Epithelial cell of proximal tubule (primary cell): ENCODE results near the gene RAB3B. TPM values are rescaled to one million over a fixed set of nuclear protein-coding genes. Genes with fewer than 3 reads are reported as not detected.

ENCODE experiments used
- DNase-seq: peaks from one replicate; pipeline ENCODE4 v3.0.0-alpha.2; 2011; ENCODE audit warnings: low read depth
- H3K4me3 ChIP-seq: 2 replicates; pipeline ENCODE4 v1.5.1; 2011; ENCODE audit warnings: low read depth, mild to moderate bottlenecking, low read length
- total RNA-seq: library from RNA; depleted of rRNA; stranded (reverse); fragments of >200 nt; gene quantifications from 2 replicates; pipeline ENCODE4 v1.2.3, GENCODE V29; 2015
- TF ChIP-seq, protein P1 (sequence below): conservative IDR thresholded peaks from 2 replicates; pipeline ENCODE4 v1.5.1; 2012; ENCODE audit warnings: low read depth, mild to moderate bottlenecking, low read length

RAB3B gene
- total RNA-seq, 1 donor from 2014 or later: 35.5 TPM

DNA sequence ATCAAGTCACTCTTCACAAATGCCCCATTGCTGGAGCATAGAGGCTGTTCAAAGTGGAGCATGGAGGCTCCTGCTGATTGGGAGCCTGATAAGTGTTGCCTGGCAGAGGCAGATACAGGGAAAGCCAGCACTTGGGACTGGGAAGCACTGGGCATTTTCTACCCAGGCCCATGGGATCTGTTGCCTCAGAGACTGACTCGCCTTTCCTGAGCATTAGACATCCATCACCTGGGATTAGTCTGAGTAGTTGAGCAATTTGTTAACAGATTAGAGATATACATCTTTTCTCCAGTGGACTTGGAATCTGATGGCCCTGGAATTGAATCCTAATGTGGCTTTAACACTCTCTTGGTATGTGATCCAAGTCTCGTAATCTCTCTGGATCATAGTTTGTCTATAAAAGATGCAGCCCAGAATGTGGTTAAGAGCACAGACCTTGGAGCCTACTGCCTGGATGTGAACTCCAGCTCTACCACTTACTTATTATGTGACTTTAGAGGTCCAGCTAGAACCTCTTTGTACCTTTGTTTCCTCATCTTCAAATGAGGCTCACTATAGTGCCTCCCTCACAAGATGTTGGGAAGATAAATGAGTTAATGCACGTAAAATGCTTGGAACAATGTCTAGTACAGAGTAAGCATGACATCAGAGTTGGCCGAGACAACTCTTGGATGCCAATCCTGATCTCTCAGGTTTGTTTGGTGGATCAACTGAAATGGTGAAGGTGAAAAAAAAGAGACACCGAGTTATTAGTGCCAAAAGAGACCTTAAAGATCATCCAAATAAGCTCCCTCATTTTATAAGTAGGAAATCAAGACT is 73.7 kb downstream of the RAB3B start:
- DNase-seq: no peak
- TF ChIP-seq, protein P1, sequence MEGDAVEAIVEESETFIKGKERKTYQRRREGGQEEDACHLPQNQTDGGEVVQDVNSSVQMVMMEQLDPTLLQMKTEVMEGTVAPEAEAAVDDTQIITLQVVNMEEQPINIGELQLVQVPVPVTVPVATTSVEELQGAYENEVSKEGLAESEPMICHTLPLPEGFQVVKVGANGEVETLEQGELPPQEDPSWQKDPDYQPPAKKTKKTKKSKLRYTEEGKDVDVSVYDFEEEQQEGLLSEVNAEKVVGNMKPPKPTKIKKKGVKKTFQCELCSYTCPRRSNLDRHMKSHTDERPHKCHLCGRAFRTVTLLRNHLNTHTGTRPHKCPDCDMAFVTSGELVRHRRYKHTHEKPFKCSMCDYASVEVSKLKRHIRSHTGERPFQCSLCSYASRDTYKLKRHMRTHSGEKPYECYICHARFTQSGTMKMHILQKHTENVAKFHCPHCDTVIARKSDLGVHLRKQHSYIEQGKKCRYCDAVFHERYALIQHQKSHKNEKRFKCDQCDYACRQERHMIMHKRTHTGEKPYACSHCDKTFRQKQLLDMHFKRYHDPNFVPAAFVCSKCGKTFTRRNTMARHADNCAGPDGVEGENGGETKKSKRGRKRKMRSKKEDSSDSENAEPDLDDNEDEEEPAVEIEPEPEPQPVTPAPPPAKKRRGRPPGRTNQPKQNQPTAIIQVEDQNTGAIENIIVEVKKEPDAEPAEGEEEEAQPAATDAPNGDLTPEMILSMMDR: no peak
- H3K4me3 ChIP-seq: no peak overlapping the region

DNA sequence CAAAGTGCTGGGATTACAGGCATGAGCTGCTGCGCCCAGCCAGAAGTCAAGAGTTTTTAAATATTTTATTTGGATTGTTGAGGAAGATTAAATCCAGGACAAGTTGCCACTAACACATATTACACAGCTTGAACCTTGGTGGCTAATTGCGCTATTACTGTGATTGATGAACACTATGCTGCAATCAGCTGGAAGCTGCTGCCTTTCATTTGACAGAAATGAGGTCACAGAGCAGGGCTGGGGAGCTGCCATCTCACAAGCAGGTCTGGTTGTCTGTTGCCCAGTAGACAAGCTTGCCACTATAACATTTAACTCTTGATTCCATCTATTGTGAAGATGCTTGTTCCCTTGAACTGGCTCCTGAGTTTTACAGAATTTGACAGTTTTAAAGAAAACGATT is 74.5 kb downstream of the RAB3B start:
- TF ChIP-seq, protein P1: no peak
- DNase-seq: no peak
- H3K4me3 ChIP-seq: no peak overlapping the region

DNA sequence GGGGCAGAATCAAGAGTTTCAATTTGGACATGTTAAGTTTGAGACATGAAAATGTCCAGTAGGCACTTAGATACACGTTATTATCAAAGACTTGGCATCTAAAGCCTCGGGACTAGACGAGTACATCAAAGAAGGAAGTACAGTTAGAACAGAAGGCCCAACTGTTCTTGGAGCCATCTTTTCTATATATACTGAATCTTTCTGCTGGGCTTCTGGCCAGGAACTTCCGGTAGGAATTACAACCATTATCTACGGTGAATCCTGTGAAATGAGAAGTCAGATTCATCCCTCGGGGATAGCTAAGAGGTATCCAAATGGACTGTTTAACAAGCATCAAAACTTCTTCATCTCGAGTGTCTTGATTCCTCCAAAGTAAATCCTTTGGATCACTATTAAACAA is 77.6 kb downstream of the RAB3B start:
- DNase-seq: no peak
- H3K4me3 ChIP-seq: no peak overlapping the region

DNA sequence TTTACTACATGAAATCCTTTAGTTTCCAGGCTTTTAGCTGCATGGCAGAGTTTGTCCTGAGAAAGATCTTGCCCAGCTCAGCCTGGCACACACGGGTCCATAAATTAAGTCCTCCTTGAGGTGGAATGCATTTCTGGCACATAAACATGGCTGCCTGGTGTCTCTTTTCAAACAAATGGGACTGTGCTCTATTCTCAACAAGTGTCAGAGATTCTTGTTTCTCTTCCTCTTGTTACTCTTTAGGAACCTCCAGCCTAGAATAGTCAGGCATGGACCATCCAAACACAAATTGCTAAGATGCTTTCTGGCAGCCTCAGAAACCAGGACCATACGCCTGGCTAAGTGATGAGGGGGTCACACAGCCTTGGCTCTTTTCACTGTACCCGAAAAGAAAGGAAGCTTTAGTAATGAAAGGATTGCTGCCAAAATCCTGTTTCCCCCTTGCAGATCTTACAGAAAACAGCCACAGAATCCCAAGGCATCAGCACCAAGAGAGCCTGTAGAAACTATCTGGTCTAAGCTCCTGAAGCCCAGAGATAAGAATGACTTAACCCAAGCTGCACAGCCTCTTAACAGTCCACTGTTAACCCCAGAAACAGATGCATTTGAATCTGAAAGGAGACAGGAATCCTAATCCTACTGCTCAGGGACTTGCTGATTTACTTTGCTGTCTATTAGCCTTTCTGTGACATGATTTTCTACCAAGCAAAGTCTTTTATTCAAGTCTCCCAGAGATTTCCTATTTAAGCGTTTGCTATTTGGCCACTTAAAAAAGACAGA is 80.1 kb downstream of the RAB3B start:
- DNase-seq: no peak
- TF ChIP-seq, protein P1: no peak
- H3K4me3 ChIP-seq: no peak overlapping the region

More for the DNA sequence above, 77.6 kb downstream of the RAB3B start:
- TF ChIP-seq, protein P1: no peak

DNA sequence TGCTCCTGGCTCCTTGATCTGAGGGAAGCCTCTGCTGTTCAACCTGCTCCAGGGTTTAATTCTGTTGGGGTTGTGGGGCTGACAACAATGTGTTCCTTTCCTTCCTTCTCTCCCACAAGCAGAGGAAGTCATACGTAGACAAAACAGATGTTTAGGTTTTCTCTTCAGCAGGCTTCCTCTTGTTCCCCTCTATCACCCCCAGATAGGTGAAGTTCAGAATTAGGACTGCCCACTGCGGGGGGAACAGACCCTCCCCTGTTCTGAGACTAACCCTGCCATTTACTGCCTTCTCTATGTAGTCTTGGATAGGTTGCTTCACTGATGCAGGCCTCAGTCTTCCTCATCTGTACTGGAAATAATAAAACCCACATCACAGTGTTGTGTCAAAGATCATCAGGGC is 82.0 kb downstream of the RAB3B start:
- TF ChIP-seq, protein P1: no peak
- H3K4me3 ChIP-seq: no peak overlapping the region
- DNase-seq: no peak

DNA sequence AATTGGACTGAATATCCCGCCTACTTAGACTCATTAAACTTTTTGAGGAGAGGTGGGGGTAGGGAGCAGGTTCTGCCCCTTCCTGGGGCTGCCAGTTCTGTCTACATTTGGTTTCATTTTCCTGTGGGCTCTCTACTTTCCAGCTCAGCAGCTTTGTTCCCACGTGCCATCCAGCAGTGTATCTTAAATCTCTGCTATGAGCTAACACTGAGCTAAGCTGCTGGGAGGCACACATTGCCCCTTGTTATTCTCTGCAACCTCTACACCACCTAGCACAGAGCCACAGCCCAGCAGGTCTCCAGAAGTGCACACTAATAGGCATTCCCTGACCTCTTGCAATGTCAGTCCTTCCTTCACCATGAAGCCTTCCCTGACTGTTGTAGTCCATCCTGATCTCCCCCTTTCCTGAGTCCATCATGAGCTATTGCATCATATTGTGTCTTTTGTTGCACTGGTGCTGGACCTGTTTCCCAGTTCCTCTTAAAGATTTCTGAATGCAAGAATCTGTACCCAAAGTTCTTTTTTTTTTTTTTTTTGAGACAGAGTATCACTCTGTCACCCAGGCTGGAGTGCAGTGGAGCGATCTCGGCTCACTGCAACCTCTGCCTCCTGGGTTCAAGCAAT is 83.3 kb downstream of the RAB3B start:
- no peak for DNase-seq
- no peak overlapping the region for H3K4me3 ChIP-seq
- TF ChIP-seq, protein P1: no peak
